GM18873 (cell line): ENCODE measurements around the gene OGDH.
"Not testable (repeated sequence)": the region's sequence is repeated elsewhere in the genome, so short reads cannot be mapped to it uniquely, and the experiment has no call there.

Source experiments
- ATAC-seq: cut with Tn5 transposase; IDR thresholded peaks from one replicate; pipeline ENCODE4 v1.9.1; 2021; ENCODE audit warnings: mild to moderate bottlenecking, moderate library complexity, moderate number of reproducible peaks; ENCODE audit not compliant: unreplicated experiment, low FRiP score

OGDH gene

DNA sequence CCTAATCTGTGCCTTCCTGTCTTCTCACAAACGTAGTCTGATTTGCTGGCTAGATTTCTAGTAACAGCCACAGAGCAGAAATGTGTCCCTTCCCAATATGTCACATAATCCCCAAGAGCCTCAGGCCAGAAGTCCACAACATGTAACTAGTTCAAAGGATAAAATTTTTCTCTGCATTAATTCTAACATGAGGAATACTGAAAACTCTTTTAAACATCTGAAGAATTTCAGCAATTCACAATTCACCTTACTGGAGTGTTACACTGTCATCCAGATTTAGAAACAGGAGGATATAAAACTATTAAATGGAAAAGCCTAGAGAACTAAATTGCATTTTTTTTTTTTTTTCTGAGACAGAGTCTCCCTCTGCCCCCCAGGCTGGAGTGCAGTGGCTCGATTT, 30.2 kb upstream of the OGDH start:
- ATAC-seq, result no peak

DNA sequence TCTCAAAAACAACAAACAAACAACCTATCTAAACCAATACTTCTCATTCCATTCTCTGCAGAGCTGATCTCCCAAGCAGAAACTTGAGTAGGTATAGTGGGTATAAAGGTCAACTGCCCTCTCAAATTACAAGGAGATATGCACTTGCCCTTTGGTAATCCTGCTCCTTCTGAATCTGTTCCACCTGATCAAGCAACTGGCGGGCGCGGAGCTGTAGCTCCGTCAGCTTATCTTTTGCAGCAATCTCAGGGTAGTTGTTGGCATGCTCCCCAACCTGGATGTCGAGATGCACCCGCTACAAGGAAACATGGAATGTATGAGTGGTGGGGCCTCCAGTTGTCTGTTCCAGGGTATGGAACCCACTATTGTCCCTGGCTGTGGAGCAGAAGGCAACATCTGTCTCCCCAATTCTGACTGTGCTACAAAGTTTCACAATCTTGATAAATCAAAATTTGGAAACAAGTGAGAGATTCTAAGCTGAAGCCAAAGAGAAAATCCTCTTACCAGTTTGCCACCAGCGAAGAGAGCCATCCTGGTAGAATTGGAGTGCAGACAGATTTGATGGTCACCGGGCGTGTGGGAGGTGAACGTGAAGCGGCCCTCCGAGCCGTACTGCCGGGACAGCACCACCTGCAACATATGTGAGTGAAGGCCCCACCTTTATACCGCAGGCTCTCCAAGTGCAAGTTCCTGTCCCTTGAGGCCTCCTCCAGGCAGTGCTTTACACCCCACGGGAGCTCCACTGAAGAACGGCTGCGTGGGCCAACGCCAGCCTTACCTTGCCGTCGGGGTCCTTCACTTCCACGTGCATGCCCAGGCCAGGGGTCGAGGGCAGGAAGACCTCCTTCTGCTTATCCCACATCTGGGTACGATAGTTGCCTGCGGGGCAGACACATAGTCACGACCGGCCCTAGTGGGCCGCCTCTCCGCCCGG, 25.2 kb upstream of the OGDH start:
- no peak for ATAC-seq

DNA sequence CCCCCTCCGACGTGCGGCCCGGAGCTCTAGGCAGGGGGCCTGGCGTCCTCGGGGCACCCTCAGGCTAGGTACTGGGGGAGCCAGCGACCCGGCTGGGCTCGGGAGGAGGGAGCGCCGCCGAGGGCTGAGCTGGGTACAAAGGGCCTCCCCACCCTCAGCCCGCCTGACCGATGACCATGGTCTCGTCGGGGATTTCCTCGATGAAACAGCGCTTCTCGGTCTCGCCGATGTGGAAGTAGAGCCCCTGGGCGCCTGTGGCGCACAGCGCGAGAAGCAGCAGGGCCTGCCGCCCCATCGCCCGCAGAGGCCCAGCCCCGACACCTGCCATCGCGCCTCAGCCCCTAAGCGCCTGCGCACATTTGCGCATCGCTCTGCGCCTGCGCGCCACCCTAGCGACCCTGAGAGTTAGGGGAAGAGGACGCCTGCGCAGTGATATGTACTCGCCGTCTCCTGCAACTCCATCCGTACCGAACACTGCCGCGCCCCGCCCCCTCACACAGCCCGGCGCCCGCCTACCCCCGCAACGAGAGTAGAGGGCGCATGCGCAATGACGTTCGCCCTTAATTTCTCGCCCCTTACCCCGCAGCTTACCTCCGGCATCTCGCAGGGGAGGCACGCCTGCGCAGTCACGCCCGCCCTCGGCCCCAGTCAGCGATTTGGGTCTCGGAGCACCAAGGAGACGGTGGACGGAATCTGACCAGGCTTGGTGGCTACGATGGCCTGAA, 24.4 kb upstream of the OGDH start, which contains the start of gene TMED4:
TMED4 (minus strand) TSS at position 353 of the 725 bp plus-strand sequence; CDS start at position 328, 25 bp downstream.
- peak; percentile 80 for ATAC-seq

DNA sequence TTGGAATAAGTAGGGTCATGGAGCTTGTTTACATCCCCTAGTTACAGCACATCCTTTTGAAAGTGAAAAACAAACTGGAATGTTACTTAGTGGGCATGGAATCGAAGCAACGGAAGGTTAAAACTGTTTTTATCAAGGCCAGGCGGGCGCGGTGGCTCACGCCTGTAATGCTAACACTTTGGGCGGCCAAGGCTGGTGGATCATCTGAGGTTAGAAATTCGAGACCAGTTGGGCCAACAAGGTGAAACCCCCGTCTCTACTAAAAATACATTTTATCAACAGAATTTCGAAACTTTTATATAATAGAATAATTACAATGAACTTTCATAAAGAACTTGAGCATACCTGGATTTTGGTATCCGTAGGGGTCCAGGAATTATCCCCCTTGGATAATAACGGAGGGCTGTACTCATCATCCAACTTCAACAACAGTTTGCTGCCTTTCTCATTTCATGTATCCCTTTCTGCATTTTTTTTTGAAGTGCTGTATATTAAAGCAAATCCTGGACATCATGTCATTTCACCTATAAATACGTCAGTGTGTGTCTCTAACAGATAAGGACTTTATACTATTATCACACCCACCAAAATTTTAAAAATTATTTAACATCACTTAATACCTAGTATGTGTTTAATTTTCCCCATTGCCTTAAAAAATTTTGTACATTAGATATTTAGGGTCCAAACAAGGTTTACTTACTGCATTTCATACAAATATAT, 23.1 kb upstream of the OGDH start:
- ATAC-seq, result no peak

DNA sequence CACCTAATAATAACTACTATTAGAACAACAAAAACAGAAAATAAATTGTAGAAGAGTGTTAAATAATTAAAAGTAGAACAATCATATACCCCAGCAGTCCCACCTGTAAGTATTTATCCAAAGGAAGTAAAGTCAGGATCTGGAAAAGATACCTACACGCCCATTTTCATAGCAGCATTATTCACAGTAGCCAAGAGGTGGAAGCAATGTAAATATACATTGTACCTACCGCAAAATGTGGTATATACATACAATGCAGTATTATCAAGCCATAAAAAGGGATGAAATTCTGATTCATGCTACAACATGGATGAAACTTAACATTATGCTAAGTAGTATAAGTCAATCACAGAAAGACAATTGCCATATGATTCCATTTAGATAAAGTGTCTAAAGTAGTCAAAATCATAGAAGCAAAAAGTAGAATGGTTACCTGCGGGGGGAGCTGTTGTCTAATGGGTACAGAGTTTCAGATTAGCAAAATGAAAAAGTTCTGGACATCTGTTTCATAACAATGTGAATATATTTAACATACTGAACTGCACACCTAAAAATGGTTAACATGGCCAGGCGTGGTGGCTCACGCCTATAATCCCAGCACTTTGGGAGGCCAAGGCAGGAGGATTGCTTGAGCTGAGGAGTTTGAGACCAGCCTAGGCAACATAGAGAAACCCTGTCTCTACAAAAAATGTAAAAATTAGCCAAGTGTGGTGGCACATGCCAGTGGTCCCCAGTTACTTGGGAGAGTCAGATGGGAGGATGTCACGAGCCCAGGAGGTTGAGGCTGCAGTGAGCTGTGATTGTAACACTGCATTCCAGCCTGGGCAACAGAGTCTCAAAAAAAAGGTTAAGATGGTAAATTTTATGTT, 18.4 kb upstream of the OGDH start:
- no peak for ATAC-seq

DNA sequence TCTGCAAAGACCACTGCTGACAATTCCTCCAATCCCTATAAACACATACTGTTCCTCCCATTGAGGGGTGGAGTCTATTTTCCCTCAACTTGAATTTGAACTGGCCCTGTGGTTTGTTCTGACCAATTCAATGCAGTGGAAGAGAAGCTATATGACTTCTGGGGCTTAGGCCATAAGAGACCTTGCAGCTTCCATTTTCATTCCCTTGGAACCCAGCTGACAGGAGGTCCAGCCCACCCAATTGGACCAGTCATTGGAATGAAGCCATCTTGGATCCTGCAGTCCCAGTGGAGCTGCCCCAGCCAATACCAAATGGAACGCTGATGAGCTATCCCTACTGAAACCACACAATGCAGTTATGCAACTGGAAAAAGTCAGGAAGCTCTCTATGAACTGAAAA, 15.5 kb upstream of the OGDH start:
- no peak for ATAC-seq

DNA sequence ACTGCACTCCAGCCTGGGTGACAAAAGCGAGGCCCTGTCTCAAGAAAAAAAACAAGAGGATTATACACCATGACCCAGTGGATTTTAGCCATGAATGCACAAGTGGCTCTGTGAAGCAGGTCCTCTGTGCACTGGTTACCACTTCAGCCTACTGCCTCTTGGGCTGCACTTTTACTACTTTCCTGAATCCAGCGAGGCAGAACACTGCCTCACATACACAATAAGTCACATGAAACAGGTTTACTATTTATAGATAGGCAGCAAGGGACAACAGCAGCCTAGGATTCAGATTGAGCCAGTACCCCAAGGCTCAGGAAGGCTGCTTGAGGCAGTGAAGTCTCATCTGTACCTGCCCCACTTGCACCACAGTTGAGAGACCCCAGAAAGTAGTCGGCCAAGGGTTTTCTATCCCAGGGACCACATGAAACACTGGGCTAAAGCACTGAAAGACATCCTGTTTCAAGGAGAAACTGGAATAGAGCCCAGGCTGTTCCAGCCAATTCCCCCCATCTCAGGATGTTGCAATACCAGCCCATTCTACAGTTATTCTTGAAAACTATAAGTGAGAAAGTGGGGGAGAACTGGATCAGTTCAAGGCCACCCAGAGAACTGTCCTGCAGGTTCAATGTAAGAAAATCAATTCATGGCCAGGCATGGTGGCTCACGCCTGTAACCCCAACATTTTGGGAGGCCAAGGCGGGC, 10.3 kb upstream of the OGDH start:
- ATAC-seq, result no peak

DNA sequence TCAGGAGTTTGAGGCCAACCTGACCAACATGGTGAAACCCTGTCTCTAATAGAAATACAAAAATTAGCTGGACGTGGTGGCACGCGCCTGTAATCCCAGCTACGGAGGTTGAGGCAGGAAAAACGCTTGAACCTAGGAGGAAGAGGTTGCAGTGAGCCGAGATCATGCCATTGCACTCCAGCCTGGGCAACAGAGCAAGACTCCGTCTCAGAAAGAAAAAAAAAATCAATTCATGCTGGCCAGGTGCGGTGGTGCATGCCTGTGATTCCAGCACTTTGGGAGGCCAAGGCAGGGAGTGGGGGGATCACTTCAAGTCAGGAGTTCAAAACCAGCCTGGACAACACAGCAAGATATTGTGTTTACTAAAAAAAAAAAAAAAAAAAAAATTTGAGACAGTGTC, 9.2 kb upstream of the OGDH start:
- ATAC-seq, result not testable (repeated sequence)

DNA sequence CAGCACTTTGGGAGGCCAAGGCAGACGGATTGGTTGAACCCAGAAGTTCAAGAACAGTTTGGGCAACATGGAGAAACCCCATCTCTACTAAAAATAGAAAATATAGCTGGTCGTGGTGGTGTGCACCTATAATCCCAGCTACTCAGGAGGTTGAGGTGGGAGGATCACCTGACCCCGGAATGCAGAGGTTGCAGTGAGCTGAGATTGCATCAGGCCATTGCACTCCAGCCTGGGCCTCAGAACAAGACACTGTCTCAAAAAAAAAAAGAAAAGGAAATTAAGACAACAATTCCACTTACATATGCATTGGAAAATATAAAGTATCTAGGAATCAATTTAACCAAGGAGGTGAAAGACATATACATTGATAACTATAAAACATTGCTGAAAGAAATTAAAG, 7.2 kb upstream of the OGDH start:
- no peak for ATAC-seq

DNA sequence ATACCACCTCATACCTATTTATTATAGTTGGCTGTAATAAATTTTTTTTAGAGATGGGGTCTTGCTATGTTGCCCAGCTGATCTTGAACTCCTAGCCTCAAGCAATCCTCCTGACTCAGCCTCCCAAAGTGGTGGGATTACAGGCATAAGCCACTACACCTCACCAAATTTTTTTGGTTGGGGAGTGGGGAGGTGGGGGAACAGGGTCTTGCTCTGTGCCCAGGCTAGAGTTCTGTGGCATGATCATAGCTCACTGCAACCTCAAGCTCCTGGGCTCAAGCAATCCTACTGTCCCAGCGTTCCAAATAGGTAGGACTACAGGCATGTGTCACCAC, 3.9 kb upstream of the OGDH start:
- no peak for ATAC-seq

DNA sequence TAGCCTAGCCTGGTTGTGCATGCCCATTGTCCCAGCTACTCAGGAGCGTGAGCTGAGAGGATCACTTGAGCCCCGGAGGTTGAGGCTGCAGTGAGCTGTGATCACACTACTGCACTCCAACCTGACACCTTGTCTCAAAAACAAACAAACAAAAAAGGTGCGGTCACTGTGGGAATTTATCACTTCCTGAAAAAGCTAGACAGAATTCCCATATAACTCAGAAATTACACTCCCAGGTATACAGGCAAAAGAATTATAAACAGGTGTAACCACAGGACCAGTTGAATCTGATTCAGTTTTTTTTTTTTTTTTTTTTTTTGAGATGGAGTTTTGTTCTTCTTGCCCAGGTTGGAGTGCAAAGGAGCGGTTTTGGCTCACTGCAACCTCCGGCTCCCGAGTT, 3.2 kb upstream of the OGDH start:
- no peak for ATAC-seq

DNA sequence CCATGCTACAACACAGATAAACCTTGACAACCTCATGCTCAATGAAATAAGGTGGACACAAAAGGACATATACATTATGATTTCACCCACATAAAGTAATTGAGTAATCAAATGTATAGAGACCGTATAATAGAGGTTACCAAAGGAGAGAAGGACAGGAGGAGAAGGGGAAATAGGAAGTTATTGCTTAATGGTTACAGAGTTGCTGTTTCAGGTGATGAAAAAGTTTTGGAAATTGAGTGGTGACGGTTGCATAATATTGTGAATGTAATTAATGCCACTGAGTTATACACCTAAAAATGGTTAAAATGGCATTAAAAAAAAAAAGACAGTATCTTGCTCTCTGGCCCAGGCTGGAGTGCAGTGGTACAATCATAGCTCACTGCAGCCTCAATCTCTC, 1.5 kb upstream of the OGDH start:
- no peak for ATAC-seq

DNA sequence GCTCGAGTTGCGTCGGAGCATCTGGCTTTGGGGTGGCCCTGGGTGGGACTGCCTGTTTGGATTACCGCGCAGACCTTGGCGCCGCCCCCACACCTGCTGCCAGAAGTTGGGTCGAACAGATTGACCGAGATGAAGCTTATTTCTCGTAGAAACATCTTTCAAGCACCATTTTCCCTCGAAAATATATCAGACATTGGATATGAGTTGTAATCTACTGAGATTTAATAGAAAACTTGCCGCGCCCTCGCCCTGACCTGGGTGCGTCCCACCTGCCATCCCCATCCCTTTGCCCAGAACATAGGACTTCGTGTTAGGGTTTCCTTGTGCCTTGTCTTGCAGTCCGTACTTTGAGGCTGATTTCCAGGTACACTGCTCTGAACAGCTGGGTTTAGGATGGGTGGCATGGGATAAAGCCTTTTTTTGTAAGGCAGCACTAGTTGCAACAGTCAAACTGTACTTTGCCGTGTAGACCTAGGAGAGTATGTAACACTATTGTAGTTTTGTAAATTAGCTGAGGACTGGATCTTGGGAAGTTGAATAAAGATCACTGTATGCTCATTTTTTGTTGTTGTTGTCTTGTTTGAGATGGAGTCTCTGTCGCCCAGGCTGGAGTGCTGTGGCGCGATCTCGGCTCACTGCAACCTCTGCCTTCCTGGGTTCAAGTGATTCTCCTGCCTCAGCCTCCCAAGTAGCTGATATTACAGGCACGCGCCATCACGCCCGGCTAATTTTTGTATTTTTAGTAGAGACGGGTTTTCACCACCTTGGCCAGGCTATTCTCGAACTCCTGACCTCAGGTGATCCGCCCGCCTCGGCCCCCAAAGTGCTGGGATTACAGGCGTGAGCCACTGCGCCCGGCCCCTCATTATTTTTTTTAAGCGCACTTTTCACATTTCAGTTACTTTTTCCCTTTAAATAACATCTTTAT, 978 bp downstream of the OGDH start:
- no peak for ATAC-seq

DNA sequence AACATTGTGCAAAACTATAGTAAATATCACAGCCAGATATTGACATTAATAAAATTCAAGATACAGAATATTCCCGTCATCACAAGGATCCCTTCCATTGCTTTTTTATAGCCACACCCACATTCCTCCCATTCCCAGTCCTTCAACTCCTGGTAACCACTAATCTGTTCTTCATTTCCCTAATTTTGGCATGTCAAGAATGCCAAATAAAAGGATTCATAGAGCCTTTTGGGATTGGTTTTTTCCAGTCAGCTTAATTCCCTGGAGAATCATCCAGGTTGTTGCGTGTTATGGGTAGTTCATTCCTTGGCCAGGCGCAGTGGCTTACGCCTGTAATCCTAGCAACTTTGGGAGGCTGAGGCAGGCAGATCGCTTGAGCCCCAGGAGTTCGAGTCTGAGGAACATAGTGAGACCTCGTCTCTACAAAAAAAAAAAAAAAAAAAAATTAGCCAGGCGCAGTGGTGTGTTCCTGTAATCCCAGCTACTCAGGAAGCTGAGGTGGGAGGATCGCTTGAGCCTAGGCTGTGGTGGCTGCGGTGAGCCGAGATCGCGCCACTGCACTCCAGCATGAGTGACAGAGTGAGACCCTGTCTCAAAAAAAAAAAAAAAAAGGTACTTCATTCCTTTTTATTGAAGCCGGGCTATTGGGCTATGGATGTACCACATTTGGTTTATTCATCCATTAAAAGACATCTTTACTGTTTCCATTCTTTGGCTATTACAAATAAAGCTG, 2.7 kb downstream of the OGDH start:
- ATAC-seq, result no peak

DNA sequence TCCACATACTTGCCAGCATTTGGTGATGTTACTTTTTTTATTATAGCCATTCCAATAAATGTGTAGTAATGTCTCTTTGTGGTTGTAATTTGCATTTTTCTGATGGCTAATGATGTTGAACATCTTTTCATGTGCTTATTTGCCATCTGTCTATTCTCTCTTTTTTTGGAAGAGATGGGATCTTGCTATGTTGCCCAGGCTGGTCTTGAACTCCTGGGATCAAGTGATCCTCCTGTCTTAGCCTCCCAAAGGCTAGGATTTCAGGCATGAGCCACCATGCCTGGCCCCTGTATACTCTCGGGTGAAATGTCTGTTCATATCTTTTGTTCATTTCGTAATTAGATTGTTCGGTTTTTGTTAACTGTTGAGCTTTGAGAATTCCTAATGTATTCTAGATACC, 3.4 kb downstream of the OGDH start:
- ATAC-seq, result no peak

DNA sequence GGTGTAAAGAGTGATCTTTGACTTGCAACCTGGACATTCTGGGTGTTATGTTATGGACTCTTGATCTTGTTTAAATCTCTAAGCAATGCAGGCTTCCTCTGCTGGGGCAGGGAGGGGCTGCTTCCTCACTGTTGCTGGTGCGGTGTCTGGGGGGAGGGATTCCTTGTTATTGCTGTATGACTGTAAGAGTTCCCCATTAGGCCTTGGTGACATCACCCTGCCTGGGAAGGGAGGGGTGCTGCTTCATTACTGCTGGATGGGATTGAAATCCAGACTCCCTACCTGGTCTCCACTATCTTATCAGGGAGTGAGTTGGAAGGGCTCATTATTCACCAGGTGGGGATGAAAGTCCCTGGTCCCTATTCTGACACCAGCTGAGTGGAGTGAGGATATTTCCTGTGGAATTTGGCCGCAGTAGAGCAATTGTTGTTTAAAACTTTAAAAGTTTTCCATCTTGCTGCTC, 8.8 kb downstream of the OGDH start:
- ATAC-seq, result no peak

DNA sequence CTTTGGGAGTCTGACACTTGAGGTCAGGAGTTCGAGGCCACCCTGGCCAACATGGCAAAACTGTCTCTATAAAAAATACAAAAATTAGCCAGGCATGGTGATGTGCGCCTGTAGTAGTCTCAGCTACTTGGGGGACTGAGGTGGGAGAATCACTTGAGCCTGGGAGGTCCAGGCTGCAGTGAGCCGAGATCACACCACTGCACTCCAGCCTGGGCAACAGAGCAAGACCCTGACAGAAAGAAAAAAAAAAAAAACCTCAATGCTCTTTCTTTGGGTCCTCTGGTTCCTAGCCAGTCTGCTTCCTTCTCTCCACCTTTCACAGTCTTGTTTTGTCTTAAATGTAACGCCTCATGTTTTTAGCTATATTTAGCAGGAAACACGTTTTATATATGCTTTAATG, 9.4 kb downstream of the OGDH start:
- ATAC-seq, result no peak

DNA sequence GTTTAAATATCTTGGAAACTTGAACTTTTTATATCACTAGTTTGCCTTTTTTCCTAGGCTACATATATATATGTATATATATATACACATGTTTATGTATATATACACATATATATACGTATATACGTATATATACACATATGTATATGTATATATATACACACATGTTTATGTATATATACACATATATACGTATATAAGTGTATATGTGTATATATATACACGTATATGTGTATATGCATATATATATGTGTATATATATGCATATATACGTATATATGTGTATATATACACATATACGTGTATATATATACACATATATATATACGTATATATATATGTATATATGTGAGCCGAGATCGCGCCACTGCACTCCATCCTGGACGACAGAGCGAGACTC, 10.1 kb downstream of the OGDH start:
- no peak for ATAC-seq
